PFSK-1 (cell line): ENCODE results near the gene FGFBP1.

Experiments
- POLR2AphosphoS5 ChIP-seq: IDR thresholded peaks from 2 replicates; pipeline ENCODE4 v1.6.1; 2012; ENCODE audit warnings: low read depth, mild to moderate bottlenecking, control low read depth, low read length, moderate library complexity
- TAF1 ChIP-seq: IDR thresholded peaks from 2 replicates; pipeline ENCODE4 v1.6.1; 2012; ENCODE audit warnings: low read length, control low read depth, borderline replicate concordance; ENCODE audit not compliant: insufficient read depth

DNA sequence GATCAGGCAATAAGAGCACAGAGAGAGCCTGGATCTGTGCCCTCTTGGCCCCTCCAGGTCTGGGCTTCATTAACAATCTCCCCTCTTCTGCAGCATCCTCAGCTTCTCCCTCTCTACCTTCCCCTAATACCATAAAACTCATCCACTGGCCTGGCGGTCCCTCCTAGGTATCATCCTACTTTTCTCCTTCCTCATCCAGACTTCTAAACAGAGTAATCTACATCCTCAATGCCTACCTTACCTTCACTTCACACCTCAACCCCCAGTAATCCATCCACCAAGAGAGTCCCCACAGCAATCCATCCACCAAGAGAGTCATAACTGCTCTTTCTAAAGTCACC is 17.0 kb downstream of the FGFBP1 start:
- TF ChIP-seq TAF1 (no peak), POLR2AphosphoS5 (no peak)
